Mucosa of stomach (tissue), 1 donor: ENCODE results near the gene CD93.
A peak's percentile ranks its signal among the peaks of the same experiment; 100 is the strongest.

Experiments
- H3K27me3 ChIP-seq: one replicate; pipeline ENCODE4 v1.7.0; 2013; ENCODE audit warnings: mild to moderate bottlenecking, low read length; ENCODE audit not compliant: control insufficient read depth, insufficient read depth
- H3K36me3 ChIP-seq: one replicate; pipeline ENCODE4 v1.7.0; 2013; ENCODE audit warnings: low read length; ENCODE audit not compliant: control insufficient read depth, insufficient read depth
- H3K4me1 ChIP-seq: one replicate; pipeline ENCODE4 v1.7.0; 2013; ENCODE audit warnings: mild to moderate bottlenecking, low read length; ENCODE audit not compliant: control insufficient read depth, insufficient read depth
- H3K4me3 ChIP-seq: one replicate; pipeline ENCODE4 v1.7.0; 2013; ENCODE audit warnings: low read length
- H3K9ac ChIP-seq: one replicate; pipeline ENCODE4 v1.7.0; 2013; ENCODE audit warnings: mild to moderate bottlenecking, low read length, moderate library complexity
- H3K9me3 ChIP-seq: one replicate; pipeline ENCODE4 v1.7.0; 2013; ENCODE audit warnings: mild to moderate bottlenecking, low read length, moderate library complexity; ENCODE audit not compliant: control insufficient read depth
- donor health status: Pancreatic carcinoma.

Gene CD93

GRCh38 chr20:23084845-23085365, 1.2 kb downstream of the CD93 start:
- H3K36me3 ChIP-seq: no peaks in the 10 kb centered on the region
- no peaks in the 10 kb centered on the region for H3K4me1 ChIP-seq
- H3K9ac ChIP-seq: peak overlapping the region; percentile 56
- H3K9me3 ChIP-seq: no peaks in the 10 kb centered on the region
- peaks cover 6% of the 10 kb centered on the region for H3K27me3 ChIP-seq
- H3K4me3 ChIP-seq: no peak overlapping the region

GRCh38 chr20:23084282-23084844, 1.8 kb downstream of the CD93 start:
- H3K4me1 ChIP-seq: no peaks in the 10 kb centered on the region
- H3K27me3 ChIP-seq: peaks cover 6% of the 10 kb centered on the region
- peak overlapping the region; percentile 56 for H3K9ac ChIP-seq
- H3K9me3 ChIP-seq: no peaks in the 10 kb centered on the region
- H3K36me3 ChIP-seq: no peaks in the 10 kb centered on the region
- H3K4me3 ChIP-seq: no peak overlapping the region

GRCh38 chr20:23083553-23084220, 2.4 kb downstream of the CD93 start:
- Histone ChIP-seq H3K9me3 (no peaks in the 10 kb centered on the region), H3K9ac (peak overlapping the region; percentile 56), H3K36me3 (no peaks in the 10 kb centered on the region), H3K4me1 (no peaks in the 10 kb centered on the region), H3K4me3 (no peak overlapping the region), H3K27me3 (peaks cover 6% of the 10 kb centered on the region)

GRCh38 chr20:23082846-23083552, 3.1 kb downstream of the CD93 start:
- Histone ChIP-seq H3K36me3 (no peaks in the 10 kb centered on the region), H3K27me3 (peaks cover 6% of the 10 kb centered on the region), H3K9me3 (no peaks in the 10 kb centered on the region), H3K9ac (peak overlapping the region; percentile 56), H3K4me1 (no peaks in the 10 kb centered on the region), H3K4me3 (no peak overlapping the region)

- Histone ChIP-seq H3K27me3 (no peaks in the 10 kb centered on the region), H3K9ac (no peak overlapping the region), H3K9me3 (no peaks in the 10 kb centered on the region), H3K4me3 (no peak overlapping the region), H3K36me3 (no peaks in the 10 kb centered on the region), H3K4me1 (no peaks in the 10 kb centered on the region)
These were observed 4.8 kb downstream of the CD93 start for GRCh38 chr20:23081263-23081819.

GRCh38 chr20:23080521-23080920, 5.6 kb downstream of the CD93 start:
- Histone ChIP-seq H3K36me3 (no peaks in the 10 kb centered on the region), H3K9me3 (no peaks in the 10 kb centered on the region), H3K4me3 (no peak overlapping the region), H3K27me3 (no peaks in the 10 kb centered on the region), H3K9ac (no peak overlapping the region), H3K4me1 (no peaks in the 10 kb centered on the region)

GRCh38 chr20:23079926-23080325, 6.2 kb downstream of the CD93 start:
- H3K9ac ChIP-seq: no peak overlapping the region
- H3K36me3 ChIP-seq: no peaks in the 10 kb centered on the region
- no peaks in the 10 kb centered on the region for H3K9me3 ChIP-seq
- no peaks in the 10 kb centered on the region for H3K4me1 ChIP-seq
- no peak overlapping the region for H3K4me3 ChIP-seq
- no peaks in the 10 kb centered on the region for H3K27me3 ChIP-seq

GRCh38 chr20:23079016-23079351, 7.1 kb downstream of the CD93 start:
- H3K9me3 ChIP-seq: no peaks in the 10 kb centered on the region
- H3K4me3 ChIP-seq: no peak overlapping the region
- H3K36me3 ChIP-seq: no peaks in the 10 kb centered on the region
- H3K9ac ChIP-seq: no peak overlapping the region
- no peaks in the 10 kb centered on the region for H3K4me1 ChIP-seq
- H3K27me3 ChIP-seq: no peaks in the 10 kb centered on the region

- no peak overlapping the region for H3K9ac ChIP-seq
- no peaks in the 10 kb centered on the region for H3K27me3 ChIP-seq
- H3K4me3 ChIP-seq: no peak overlapping the region
- H3K4me1 ChIP-seq: no peaks in the 10 kb centered on the region
- H3K36me3 ChIP-seq: no peaks in the 10 kb centered on the region
- no peaks in the 10 kb centered on the region for H3K9me3 ChIP-seq
These were observed 7.6 kb downstream of the CD93 start for GRCh38 chr20:23078351-23079015.

GRCh38 chr20:23077277-23077676, 8.8 kb downstream of the CD93 start:
- H3K9ac ChIP-seq: no peak overlapping the region
- no peaks in the 10 kb centered on the region for H3K27me3 ChIP-seq
- H3K9me3 ChIP-seq: no peaks in the 10 kb centered on the region
- H3K4me3 ChIP-seq: no peak overlapping the region
- H3K4me1 ChIP-seq: no peaks in the 10 kb centered on the region
- no peaks in the 10 kb centered on the region for H3K36me3 ChIP-seq

GRCh38 chr20:23074052-23074451, 12.1 kb downstream of the CD93 start:
- Histone ChIP-seq H3K4me1 (no peaks in the 10 kb centered on the region), H3K36me3 (no peaks in the 10 kb centered on the region), H3K4me3 (no peak overlapping the region), H3K27me3 (no peaks in the 10 kb centered on the region), H3K9ac (no peak overlapping the region), H3K9me3 (no peaks in the 10 kb centered on the region)
